ENCODE data around the gene ARHGAP26. TPM values are rescaled to one million over a fixed set of nuclear protein-coding genes. Genes with fewer than 3 reads are reported as not detected.

Gene ARHGAP26
- total RNA-seq, 1 experiment from 2014 or later, result 5.9 TPM

DNA sequence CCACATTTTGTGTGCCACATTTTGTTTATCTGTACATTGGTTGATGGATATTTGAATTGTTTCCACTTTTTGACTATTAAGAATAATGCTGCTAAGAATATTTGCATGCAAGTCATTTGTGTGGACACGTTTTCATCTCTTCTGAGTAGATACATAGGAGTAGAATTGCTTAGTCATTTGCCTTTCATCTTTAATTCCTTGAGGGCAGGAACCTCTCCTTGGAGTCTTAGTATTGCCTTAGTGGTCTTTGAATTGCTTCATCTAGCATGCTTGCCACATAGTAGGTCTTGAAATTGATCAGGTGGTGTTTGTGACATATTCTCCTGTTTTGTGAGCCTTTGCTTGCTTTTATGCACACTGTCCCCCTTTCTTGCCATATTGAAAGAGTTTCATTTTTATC, 504.8 kb downstream of the ARHGAP26 start:
- H3K36me3 ChIP-seq (replicated peaks; ENCODE audit: control insufficient read depth, insufficient read depth, low read length), result no peaks in the 10 kb centered on the region
- H3K4me3 ChIP-seq (ENCODE audit: insufficient read depth, low read depth, low read length), result no peak overlapping the region
- no peaks in the 10 kb centered on the region for H3K27me3 ChIP-seq (ENCODE audit: control insufficient read depth, insufficient read depth, low read length)
- no peak for DNase-seq

- Histone ChIP-seq H3K4me3 (ENCODE audit: insufficient read depth, low read depth, low read length) (no peak overlapping the region), H3K27me3 (ENCODE audit: control insufficient read depth, insufficient read depth, low read length) (no peaks in the 10 kb centered on the region), H3K36me3 (replicated peaks; ENCODE audit: control insufficient read depth, insufficient read depth, low read length) (no peaks in the 10 kb centered on the region)
- no peak for DNase-seq
Observed at GRCh38 chr5:143275512-143276363, 505.6 kb downstream of the ARHGAP26 start.

DNA sequence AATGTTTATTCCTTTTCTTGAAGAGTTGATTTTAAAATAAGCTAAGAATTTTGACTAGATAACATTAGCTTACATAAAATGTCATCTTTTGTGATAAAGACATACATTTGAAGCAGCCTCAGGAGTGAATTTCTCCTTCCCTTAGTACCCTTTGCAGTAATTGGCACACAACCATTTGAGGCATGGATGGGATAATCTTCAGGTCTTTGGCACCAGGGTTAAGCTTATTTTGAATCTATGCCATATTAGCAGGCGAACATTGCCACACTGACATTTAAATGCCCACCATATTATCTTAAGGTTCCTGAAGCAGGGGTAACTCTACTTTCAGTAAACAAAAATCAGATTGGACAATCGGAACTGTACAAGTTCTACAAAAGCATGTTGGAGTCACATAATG, 507.4 kb downstream of the ARHGAP26 start:
- no peaks in the 10 kb centered on the region for H3K27me3 ChIP-seq (ENCODE audit: control insufficient read depth, insufficient read depth, low read length)
- DNase-seq, result no peak
- no peaks in the 10 kb centered on the region for H3K36me3 ChIP-seq (replicated peaks; ENCODE audit: control insufficient read depth, insufficient read depth, low read length)
- H3K4me3 ChIP-seq (ENCODE audit: insufficient read depth, low read depth, low read length), result no peak overlapping the region

Other genes starting within 250 kb of the ARHGAP26 start
- 0.24 and 2.9 TPM in 2 replicates for gene FGF1, start 84.3 kb upstream of the ARHGAP26 start, total RNA-seq (2014; rRNA removed; shearing (Covaris generic))

All from H7 (cell line).